Neural cell (in vitro differentiated cells): ENCODE data around the gene CBX6. TPM values are rescaled to one million over a fixed set of nuclear protein-coding genes. Genes with fewer than 3 reads are reported as not detected.

ENCODE experiments used
- H2AFZ ChIP-seq: fragments of 200-600, 300-800 bp; sonication (generic), shearing (Covaris generic); 2 replicates; pipeline ENCODE4 v1.6.0; 2014; ENCODE audit warnings: low read depth, mild to moderate bottlenecking, antibody characterized with exemption, low read length, moderate library complexity
- H3F3A ChIP-seq: fragments of 200-600 bp; shearing (Covaris generic); 2 replicates; pipeline ENCODE4 v1.6.1; 2016; ENCODE audit warnings: mild to moderate bottlenecking, moderate library complexity, mixed read lengths, antibody characterized with exemption, low read length; ENCODE audit not compliant: insufficient read depth, poor library complexity, severe bottlenecking
- H3K27ac ChIP-seq: fragments of 200-600, 300-800 bp; sonication (generic), shearing (Covaris generic); 2 replicates; pipeline ENCODE4 v1.5.1; 2014; ENCODE audit warnings: mild to moderate bottlenecking, low read length, moderate library complexity
- H3K27me3 ChIP-seq: fragments of 300-800, 200-600 bp; sonication (generic), shearing (Covaris generic); 2 replicates; pipeline ENCODE4 v1.6.0; 2014; ENCODE audit warnings: mild to moderate bottlenecking, low read depth, low read length, moderate library complexity; ENCODE audit not compliant: insufficient read depth
- H3K36me3 ChIP-seq: fragments of 300-800, 200-600 bp; sonication (generic), shearing (Covaris generic); 2 replicates; pipeline ENCODE4 v1.5.1; 2014; ENCODE audit warnings: mild to moderate bottlenecking, antibody characterized with exemption, low read length, moderate library complexity; ENCODE audit not compliant: insufficient read depth
- H3K4me2 ChIP-seq: fragments of 300-800, 200-600 bp; sonication (generic), shearing (Covaris generic); 2 replicates; pipeline ENCODE4 v1.6.0; 2014; ENCODE audit warnings: mild to moderate bottlenecking, low read length
- H3K4me3 ChIP-seq: fragments of 300-800, 200-600 bp; sonication (generic), shearing (Covaris generic); 2 replicates; pipeline ENCODE4 v1.5.1; 2014; ENCODE audit warnings: mild to moderate bottlenecking, low read length, moderate library complexity
- H3K79me2 ChIP-seq: fragments of 200-600 bp; shearing (Covaris generic); replicated peaks from 2 replicates; pipeline ENCODE4 v1.6.0; 2014; ENCODE audit warnings: mild to moderate bottlenecking, low read length, moderate library complexity; ENCODE audit not compliant: insufficient read depth
- H3K9ac ChIP-seq: fragments of 300-800, 200-600 bp; sonication (generic), shearing (Covaris generic); 2 replicates; pipeline ENCODE4 v1.6.1; 2016; ENCODE audit warnings: mild to moderate bottlenecking, low read length, mixed read lengths
- H3K9me2 ChIP-seq: fragments of 200-600 bp; shearing (Covaris generic); 2 replicates; pipeline ENCODE4 v1.6.1; 2016; ENCODE audit warnings: mild to moderate bottlenecking, low read length, mixed read lengths; ENCODE audit not compliant: insufficient read depth
- H3K9me3 ChIP-seq: fragments of 200-600, 300-800 bp; sonication (generic), shearing (Covaris generic); 2 replicates; pipeline ENCODE4 v1.6.1; 2016; ENCODE audit warnings: mild to moderate bottlenecking, mixed run types, low read length, moderate library complexity, mixed read lengths
- H4K20me1 ChIP-seq: fragments of 200-600 bp; shearing (Covaris generic); 2 replicates; pipeline ENCODE4 v1.6.1; 2016; ENCODE audit warnings: mild to moderate bottlenecking, mixed run types; ENCODE audit not compliant: insufficient read depth
- CTCF ChIP-seq: fragments of 450-650 bp; IDR thresholded peaks from 2 replicates; pipeline ENCODE4 v1.5.1; 2014; ENCODE audit warnings: antibody characterized with exemption, mild to moderate bottlenecking, moderate library complexity; ENCODE audit not compliant: poor library complexity, severe bottlenecking
- EP300 ChIP-seq: fragments of 450-650 bp; conservative IDR thresholded peaks from 2 replicates; pipeline ENCODE4 v1.6.1; 2014; ENCODE audit warnings: antibody characterized with exemption, mild to moderate bottlenecking, moderate library complexity; ENCODE audit not compliant: poor library complexity, severe bottlenecking
- EZH2 ChIP-seq: fragments of 200-600, 300-800 bp; shearing (Covaris generic), sonication (generic); IDR thresholded peaks from 2 replicates; pipeline ENCODE4 v1.6.1; 2014; ENCODE audit warnings: antibody characterized with exemption, low read length, borderline replicate concordance, mild to moderate bottlenecking; ENCODE audit not compliant: insufficient read depth, poor library complexity, severe bottlenecking
- MXI1 ChIP-seq: fragments of 450-650 bp; conservative IDR thresholded peaks from 2 replicates; pipeline ENCODE4 v1.6.1; 2014; ENCODE audit warnings: antibody characterized with exemption, mild to moderate bottlenecking; ENCODE audit not compliant: poor library complexity, severe bottlenecking
- POLR2AphosphoS5 ChIP-seq: IDR thresholded peaks from 2 replicates; pipeline ENCODE4 v1.6.1; 2012
- RAD21 ChIP-seq: fragments of 450-650 bp; conservative IDR thresholded peaks from 2 replicates; pipeline ENCODE4 v1.6.1; 2014; ENCODE audit warnings: antibody characterized with exemption, mild to moderate bottlenecking, moderate library complexity
- REST ChIP-seq: IDR thresholded peaks from 2 replicates; pipeline ENCODE4 v1.6.1; 2012; ENCODE audit warnings: borderline replicate concordance
- SMC3 ChIP-seq: fragments of 450-650 bp; conservative IDR thresholded peaks from 2 replicates; pipeline ENCODE4 v1.6.1; 2014; ENCODE audit warnings: antibody characterized with exemption, mild to moderate bottlenecking, moderate library complexity; ENCODE audit not compliant: poor library complexity
- TAF1 ChIP-seq: IDR thresholded peaks from 2 replicates; pipeline ENCODE4 v1.6.1; 2012; ENCODE audit warnings: low read depth
- polyA plus RNA-seq: library from polyadenylated mRNA; depleted of rRNA; stranded (reverse); fragments of >200 nt; gene quantifications from 2 replicates; pipeline ENCODE4 v1.2.3, GENCODE V29; 2014

The CBX6 gene
- polyA plus RNA-seq, 1 donor from 2014 or later = 13.0 TPM

- Histone ChIP-seq H3K27ac (no peak overlapping the region), H3K9ac (no peak overlapping the region), H3K79me2 (no peaks in the 10 kb centered on the region), H3K4me3 (no peak overlapping the region), H3K9me2 (no peaks in the 10 kb centered on the region), H4K20me1 (no peaks in the 10 kb centered on the region), H3K36me3 (no peaks in the 10 kb centered on the region), H3K9me3 (no peaks in the 10 kb centered on the region), H3F3A (no peaks in the 10 kb centered on the region), H2AFZ (no peak overlapping the region), H3K27me3 (no peaks in the 10 kb centered on the region), H3K4me2 (no peak overlapping the region)
- TF ChIP-seq MXI1 (no peak), EP300 (no peak), SMC3 (no peak), CTCF (no peak), POLR2AphosphoS5 (no peak), EZH2 (no peak), REST (no peak), RAD21 (no peak), TAF1 (no peak)
Measured at GRCh38 chr22:38849811-38850210, 22.2 kb downstream of the CBX6 start.

GRCh38 chr22:38846412-38846811 lies 25.6 kb downstream of the CBX6 start:
- Histone ChIP-seq H3K27ac (no peak overlapping the region), H4K20me1 (no peaks in the 10 kb centered on the region), H3K27me3 (no peaks in the 10 kb centered on the region), H3K9me3 (no peaks in the 10 kb centered on the region), H3K79me2 (peaks cover 14% of the 10 kb centered on the region), H3F3A (no peaks in the 10 kb centered on the region), H3K36me3 (no peaks in the 10 kb centered on the region), H2AFZ (no peak overlapping the region), H3K4me3 (no peak overlapping the region), H3K4me2 (no peak overlapping the region), H3K9me2 (no peaks in the 10 kb centered on the region), H3K9ac (no peak overlapping the region)
- TF ChIP-seq MXI1 (no peak), EZH2 (no peak), CTCF (no peak), SMC3 (no peak), REST (no peak), TAF1 (no peak)
